ENCODE data around the gene TMPO. TPM values are rescaled to one million over a fixed set of nuclear protein-coding genes. Genes with fewer than 3 reads are reported as not detected.

The TMPO gene
- total and polyA plus RNA-seq, 2 of the 4 experiments (the other 2 are of a cell fraction) = 30.0 to 62.0 TPM

DNA sequence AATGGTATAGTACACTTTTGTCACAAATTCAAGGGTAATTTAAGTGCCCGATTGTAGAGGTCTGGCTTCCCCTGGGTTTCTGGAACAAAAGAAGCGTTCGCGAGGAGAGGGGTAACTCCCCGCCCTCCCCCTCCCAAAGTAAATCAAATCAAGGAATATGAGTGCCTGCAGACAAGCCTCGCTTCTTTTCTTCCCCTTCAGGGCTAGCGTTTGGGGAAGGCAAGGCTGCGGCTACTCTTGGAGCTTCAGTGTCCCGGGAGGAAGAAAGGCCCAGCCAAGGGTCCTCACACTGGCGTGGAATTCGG, 456 bp upstream of the TMPO start:
- Histone ChIP-seq H3K9me3 (ENCODE audit: control insufficient read depth, insufficient read depth, low read length) (no peaks in the 10 kb centered on the region), H2AFZ (replicated peaks; ENCODE audit: low read length, poor library complexity) (peak overlapping the region; percentile 97), H3K23ac (ENCODE audit: low read depth, low read length) (peak overlapping the region; percentile 79), H4K8ac (ENCODE audit: low read depth in 2 of 2, low read length in 2 of 2) (peak overlapping the region; percentile 34 to 89), H3K4me3 (ENCODE audit: insufficient read depth, low read depth, low read length) (peak overlapping the region; percentile 93), H3K4me2 (ENCODE audit: low read depth, low read length) (peak overlapping the region; percentile 80), H4K20me1 (ENCODE audit: insufficient read depth, low read length) (peaks cover 7% of the 10 kb centered on the region), H2BK5ac (ENCODE audit: low read depth, low read length, poor library complexity, severe bottlenecking) (peak overlapping the region; percentile 85), H4K5ac (ENCODE audit: low read depth, low read length) (peak overlapping the region; percentile 81), H3K4ac (ENCODE audit: low read depth, low read length) (peak overlapping the region; percentile 96), H2AK9ac (replicated peaks; ENCODE audit: low read depth, low read length, poor library complexity) (peak overlapping the region; percentile 80), H2BK120ac (ENCODE audit: low read depth, low read length) (peak overlapping the region; percentile 74), H3K56ac (ENCODE audit: extremely low read depth, insufficient read depth, low read length) (peak overlapping the region; percentile 92), H3K27me3 (ENCODE audit: control insufficient read depth, insufficient read depth, low read length) (no peaks in the 10 kb centered on the region), H3K18ac (ENCODE audit: low read depth, low read length) (peak overlapping the region; percentile 80; the same call in 1 of the 2 replicates), H2BK15ac (ENCODE audit: low read depth, low read length) (no peak overlapping the region), H3K14ac (replicated peaks; ENCODE audit: low read depth, low read length) (peak overlapping the region; percentile 93), H3K9ac (ENCODE audit: low read depth, low read length) (peak overlapping the region; percentile 95), H4K91ac (ENCODE audit: insufficient read depth, low read depth, low read length) (peak overlapping the region; percentile 69), H3K36me3 (ENCODE audit: control insufficient read depth, insufficient read depth, low read length) (no peaks in the 10 kb centered on the region), H3K9me1 (ENCODE audit: insufficient read depth, low read length) (peaks cover 2% of the 10 kb centered on the region; the same call in 1 of the 2 replicates), H3K4me1 (ENCODE audit: control insufficient read depth, insufficient read depth, low read length) (no peaks in the 10 kb centered on the region), H2AK5ac (ENCODE audit: low read depth, low read length) (peak overlapping the region; percentile 78), H3K27ac (ENCODE audit: insufficient read depth, low read length) (peak overlapping the region; percentile 90), H2BK20ac (ENCODE audit: low read depth, low read length) (no peak overlapping the region), H3K79me1 (ENCODE audit: low read depth in 1 of 2, low read length in 2 of 2) (peaks cover 15 to 18% of the 10 kb centered on the region in 2 experiments)
- in situ Hi-C loops (cut with MboI; ENCODE audit: low sequenced_read_pairs) = loop anchor here (10.0 kb wide), 1 partner anchor 90 kb away; no protein-coding TSS in a partner anchor
- ChIA-PET CTCF (interaction anchor here (0.9 to 1.5 kb wide), 3 partner anchors 23 to 97 kb away, joined by 3 to 5 read pairs (median 3); no protein-coding TSS in a partner anchor), POLR2A (ENCODE audit: unreplicated experiment) (no interaction called here)
- peak; percentile 41 for ATAC-seq (ENCODE audit: low read depth)
- no CpG with 5 or more reads among the region's 11 CpGs for WGBS, 2 experiments (ENCODE audit: extremely low coverage in 2 of 2, insufficient read length in 1 of 2)
- dilution Hi-C loops (cut with HindIII; ENCODE audit: low sequenced_read_pairs, unreplicated experiment) = no loop called here
- BruUV-seq (replicated peaks) = TSS peak; percentile 83
- DNase-seq = no peak
- intact Hi-C loops (cut with micrococcal nuclease) = loop anchor here (1.0 to 10.0 kb wide), 3 partner anchors 12 to 130 kb away; partner anchors contain the start of genes APAF1, IKBIP and SLC25A3
- TF ChIP-seq MAFK (IDR thresholded peaks at IDR 0.05; ENCODE audit: low read depth, low read length) = no peak
- no peak for TF ChIP-seq MXI1 (IDR thresholded peaks at IDR 0.05; ENCODE audit: borderline replicate concordance, low read depth, low read length)
- TF ChIP-seq, protein P1, sequence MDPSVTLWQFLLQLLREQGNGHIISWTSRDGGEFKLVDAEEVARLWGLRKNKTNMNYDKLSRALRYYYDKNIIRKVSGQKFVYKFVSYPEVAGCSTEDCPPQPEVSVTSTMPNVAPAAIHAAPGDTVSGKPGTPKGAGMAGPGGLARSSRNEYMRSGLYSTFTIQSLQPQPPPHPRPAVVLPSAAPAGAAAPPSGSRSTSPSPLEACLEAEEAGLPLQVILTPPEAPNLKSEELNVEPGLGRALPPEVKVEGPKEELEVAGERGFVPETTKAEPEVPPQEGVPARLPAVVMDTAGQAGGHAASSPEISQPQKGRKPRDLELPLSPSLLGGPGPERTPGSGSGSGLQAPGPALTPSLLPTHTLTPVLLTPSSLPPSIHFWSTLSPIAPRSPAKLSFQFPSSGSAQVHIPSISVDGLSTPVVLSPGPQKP (IDR thresholded peaks at IDR 0.05; ENCODE audit: borderline replicate concordance, low read depth, low read length) = no peak
- no peak for TF ChIP-seq RFX5 (IDR thresholded peaks at IDR 0.05; ENCODE audit: low read depth, low read length)
- no peak for TF ChIP-seq CHD1 (IDR thresholded peaks at IDR 0.05; ENCODE audit: low read depth, low read length)
- TF ChIP-seq CTCF (conservative IDR thresholded peaks at IDR 0.05; ENCODE audit: low read depth, low read length) = no peak
- no peak for TF ChIP-seq CEBPB (IDR thresholded peaks at IDR 0.05; ENCODE audit: low read depth, low read length)
